Lung (tissue), 12 donors: Measurements from ENCODE around the gene PODXL2. TPM values are rescaled to one million over a fixed set of nuclear protein-coding genes. Genes with fewer than 3 reads are reported as not detected.
"Not testable (repeated sequence)": the region's sequence is repeated elsewhere in the genome, so short reads cannot be mapped to it uniquely, and the experiment has no call there.

Experiments
- ATAC-seq: fragments of 200-7000 bp; cut with Tn5 transposase; one replicate; pipeline ENCODE4 v1.9.1; 2020; ENCODE audit warnings: moderate number of reproducible peaks; ENCODE audit not compliant: insufficient read depth, low FRiP score
- DNase-seq, 3 donors: peaks; one replicate each; pipeline ENCODE4 v3.0.0-alpha.2; 2013 to 2017
- H3K27ac ChIP-seq, 2 donors: one replicate each; pipeline ENCODE4 v1.5.1; 2013; ENCODE audit warnings: mild to moderate bottlenecking in 2 of 2, moderate library complexity in 2 of 2, control low read depth in 1 of 2, inconsistent platforms in 1 of 2, low read depth in 1 of 2, low read length in 1 of 2
- H3K27me3 ChIP-seq, 3 donors: one replicate each; pipeline ENCODE4 v1.5.1; 2013; ENCODE audit warnings: low read length in 2 of 3; ENCODE audit not compliant: control insufficient read depth in 3 of 3, insufficient read depth in 3 of 3
- H3K36me3 ChIP-seq, 4 donors: one replicate each; pipeline ENCODE4 v1.5.1; 2013; ENCODE audit warnings: low read length in 4 of 4, mild to moderate bottlenecking in 1 of 4, moderate library complexity in 1 of 4; ENCODE audit not compliant: control insufficient read depth in 4 of 4, insufficient read depth in 4 of 4
- H3K4me1 ChIP-seq, 5 donors: one replicate each; pipeline ENCODE4 v1.5.1; 2013; ENCODE audit warnings: low read length in 5 of 5, mild to moderate bottlenecking in 2 of 5, moderate library complexity in 1 of 5; ENCODE audit not compliant: control insufficient read depth in 5 of 5, insufficient read depth in 5 of 5
- H3K4me3 ChIP-seq: one replicate; pipeline ENCODE4 v1.5.1; 2013; ENCODE audit warnings: mild to moderate bottlenecking, control low read depth, moderate library complexity
- H3K9ac ChIP-seq, 2 donors: one replicate each; pipeline ENCODE4 v1.5.1; 2013; ENCODE audit warnings: low read length in 2 of 2, control low read depth in 1 of 2; ENCODE audit not compliant: insufficient read depth in 1 of 2
- H3K9me3 ChIP-seq, 4 donors: one replicate each; pipeline ENCODE4 v1.5.1; 2013; ENCODE audit warnings: low read length in 3 of 4, mild to moderate bottlenecking in 1 of 4, moderate library complexity in 1 of 4; ENCODE audit not compliant: control insufficient read depth in 4 of 4, insufficient read depth in 3 of 4
- CTCF ChIP-seq: IDR thresholded peaks from 2 replicates; pipeline ENCODE4 v1.5.1; 2012; ENCODE audit warnings: mild to moderate bottlenecking; ENCODE audit errors: control extremely low read depth, extremely low read depth
- WGBS, 2 donors: extraction: QIAGEN DNeasy Blood & Tissue Kit; methylation state at CpG; one replicate each; pipeline ENCODE4 v1.1.7; 2013; 5-methylcytosine and 5-hydroxymethylcytosine counted together
- polyA plus RNA-seq, 2 donors: library from polyadenylated mRNA; stranded (reverse); fragments of 200-250 nt; gene quantifications; one replicate each; pipeline ENCODE4 v1.2.1, GENCODE V29; 2013
- total RNA-seq, 2 donors: library from RNA; depleted of rRNA in 1 of 2; stranded (reverse); fragments of >200 nt in 1 of 2; gene quantifications; one replicate each; pipeline ENCODE4 v1.2.1, GENCODE V29; 2014 to 2021
- donor health status: control.
- donor health status: control.
- donor health status: Bipolar disorder and iron deficiency.
- donor health status: healthy.
- donor health status: DM: yes; HTN: yes; CAD: no.

Gene PODXL2
- total and polyA plus RNA-seq, 4 donors: 3.1 to 7.3 (median 4.6) TPM

- Histone ChIP-seq H3K9ac (no peak overlapping the region), H3K27ac (no peak overlapping the region), H3K36me3 (peaks cover 0 to 27% (median 2%) of the 10 kb centered on the region in 4 donors), H3K9me3 (no peaks in the 10 kb centered on the region), H3K4me3 (no peak overlapping the region), H3K4me1 (no peaks in the 10 kb centered on the region), H3K27me3 (no peaks in the 10 kb centered on the region)
- DNase-seq: no peak
- 97 to 98% methylated on average over 20 to 21 of the region's 21 CpGs for WGBS, 2 donors
- no peak for ATAC-seq
- TF ChIP-seq CTCF: no peak
Observed at GRCh38 chr3:127680146-127680661, 51.2 kb downstream of the PODXL2 start.

- no peak overlapping the region for H3K27ac ChIP-seq
- no peak overlapping the region for H3K9ac ChIP-seq
- no peaks in the 10 kb centered on the region for H3K4me1 ChIP-seq
- WGBS, 2 donors: 25 to 76% methylated on average over 1 of the region's 1 CpG
- H3K36me3 ChIP-seq: peaks cover 0 to 27% (median 1%) of the 10 kb centered on the region in 4 donors
- TF ChIP-seq CTCF: no peak
- DNase-seq (peak in 1 of 3 donors; percentile 10), ATAC-seq (no peak)
- H3K27me3 ChIP-seq: no peaks in the 10 kb centered on the region
- H3K4me3 ChIP-seq: no peak overlapping the region
- no peaks in the 10 kb centered on the region for H3K9me3 ChIP-seq
Observed at GRCh38 chr3:127680798-127681221, 51.8 kb downstream of the PODXL2 start.

GRCh38 chr3:127682175-127682554 lies 53.2 kb downstream of the PODXL2 start:
- not testable (repeated sequence) for H3K4me1 ChIP-seq, ATAC-seq, H3K27ac ChIP-seq, H3K9me3 ChIP-seq, DNase-seq, H3K9ac ChIP-seq, H3K27me3 ChIP-seq, H3K4me3 ChIP-seq
- 92% methylated on average over 6 of the region's 6 CpGs for WGBS, 2 donors
- H3K36me3 ChIP-seq: peaks cover 0 to 23% (median 1%) of the 10 kb centered on the region in 4 donors

GRCh38 chr3:127682561-127682960 lies 53.6 kb downstream of the PODXL2 start:
- Histone ChIP-seq H3K4me1 (no peaks in the 10 kb centered on the region), H3K27me3 (no peaks in the 10 kb centered on the region), H3K9ac (no peak overlapping the region), H3K27ac (no peak overlapping the region), H3K36me3 (peaks cover 0 to 19% (median 1%) of the 10 kb centered on the region in 4 donors), H3K9me3 (no peaks in the 10 kb centered on the region), H3K4me3 (no peak overlapping the region)
- DNase-seq (no peak), ATAC-seq (no peak)
- WGBS, 2 donors: 85 to 87% methylated on average over 8 of the region's 8 CpGs
- no peak for TF ChIP-seq CTCF
